ENCODE measurements around the gene IL17RA. TPM values are rescaled to one million over a fixed set of nuclear protein-coding genes. Genes with fewer than 3 reads are reported as not detected.
A peak's percentile ranks its signal among the peaks of the same experiment; 100 is the strongest.

IL17RA gene
- total and polyA plus RNA-seq, 2 experiments from 2014 or later, result 3.2 to 9.6 TPM

DNA sequence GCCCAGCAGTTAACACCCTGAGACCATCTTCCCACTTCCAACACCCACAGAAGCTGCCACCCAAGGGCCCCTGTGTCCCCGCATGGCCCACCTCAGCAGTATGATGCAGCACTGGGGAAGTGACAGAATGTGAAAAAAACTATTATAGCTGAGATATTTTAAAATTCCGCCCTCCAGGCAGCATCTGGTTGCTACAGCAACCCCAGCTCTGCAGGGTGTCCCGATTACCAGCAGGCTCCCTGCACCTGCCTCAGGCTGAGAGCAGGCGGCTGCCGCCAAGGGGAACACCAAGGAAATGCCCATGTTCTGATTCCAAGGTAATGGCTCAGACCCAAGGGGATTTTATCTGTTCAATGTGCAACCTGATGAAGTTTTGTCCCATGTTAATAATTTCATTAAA lies 46.9 kb downstream of the IL17RA start:
- Histone ChIP-seq H4K20me1 (replicated peaks; ENCODE audit: insufficient read depth) (no peaks in the 10 kb centered on the region; the same call in 1 of the 2 replicates), H3K27me3 (ENCODE audit: insufficient read depth) (no peaks in the 10 kb centered on the region), H3K36me3 (ENCODE audit: insufficient read depth) (no peaks in the 10 kb centered on the region), H3K4me2 (no peak overlapping the region), H2AFZ (no peak overlapping the region), H3K9me2 (ENCODE audit: insufficient read depth) (no peaks in the 10 kb centered on the region), H3K4me1 (ENCODE audit: insufficient read depth) (no peaks in the 10 kb centered on the region), H3K79me2 (replicated peaks; ENCODE audit: insufficient read depth) (no peaks in the 10 kb centered on the region), H3F3A (replicated peaks; ENCODE audit: low read depth) (0 out of 2 replicates have a peak, but pooled peaks cover 3% of the 10 kb centered on the region), H3K4me3 (no peak overlapping the region), H3K27ac (ENCODE audit: low read depth) (no peak overlapping the region)
- no peak overlapping the region for H3K4me3 Mint-ChIP-seq
- no peaks in the 10 kb centered on the region for H3K9me3 Mint-ChIP-seq
- H3K36me3 Mint-ChIP-seq (ENCODE audit: low read depth), result peaks cover 10% of the 10 kb centered on the region; the same call in 1 of the 3 replicates
- peaks cover 7% of the 10 kb centered on the region for H3K27me3 Mint-ChIP-seq (ENCODE audit: insufficient read depth, low read depth, poor library complexity)
- TF ChIP-seq, protein P1, sequence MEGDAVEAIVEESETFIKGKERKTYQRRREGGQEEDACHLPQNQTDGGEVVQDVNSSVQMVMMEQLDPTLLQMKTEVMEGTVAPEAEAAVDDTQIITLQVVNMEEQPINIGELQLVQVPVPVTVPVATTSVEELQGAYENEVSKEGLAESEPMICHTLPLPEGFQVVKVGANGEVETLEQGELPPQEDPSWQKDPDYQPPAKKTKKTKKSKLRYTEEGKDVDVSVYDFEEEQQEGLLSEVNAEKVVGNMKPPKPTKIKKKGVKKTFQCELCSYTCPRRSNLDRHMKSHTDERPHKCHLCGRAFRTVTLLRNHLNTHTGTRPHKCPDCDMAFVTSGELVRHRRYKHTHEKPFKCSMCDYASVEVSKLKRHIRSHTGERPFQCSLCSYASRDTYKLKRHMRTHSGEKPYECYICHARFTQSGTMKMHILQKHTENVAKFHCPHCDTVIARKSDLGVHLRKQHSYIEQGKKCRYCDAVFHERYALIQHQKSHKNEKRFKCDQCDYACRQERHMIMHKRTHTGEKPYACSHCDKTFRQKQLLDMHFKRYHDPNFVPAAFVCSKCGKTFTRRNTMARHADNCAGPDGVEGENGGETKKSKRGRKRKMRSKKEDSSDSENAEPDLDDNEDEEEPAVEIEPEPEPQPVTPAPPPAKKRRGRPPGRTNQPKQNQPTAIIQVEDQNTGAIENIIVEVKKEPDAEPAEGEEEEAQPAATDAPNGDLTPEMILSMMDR (conservative IDR thresholded peaks at IDR 0.05; ENCODE audit: low read depth in 2 of 2), result 0 out of 4 replicates have a peak, but pooled peaks of 1 of the 2 experiments have one; percentile 1
- TF ChIP-seq, protein P2, sequence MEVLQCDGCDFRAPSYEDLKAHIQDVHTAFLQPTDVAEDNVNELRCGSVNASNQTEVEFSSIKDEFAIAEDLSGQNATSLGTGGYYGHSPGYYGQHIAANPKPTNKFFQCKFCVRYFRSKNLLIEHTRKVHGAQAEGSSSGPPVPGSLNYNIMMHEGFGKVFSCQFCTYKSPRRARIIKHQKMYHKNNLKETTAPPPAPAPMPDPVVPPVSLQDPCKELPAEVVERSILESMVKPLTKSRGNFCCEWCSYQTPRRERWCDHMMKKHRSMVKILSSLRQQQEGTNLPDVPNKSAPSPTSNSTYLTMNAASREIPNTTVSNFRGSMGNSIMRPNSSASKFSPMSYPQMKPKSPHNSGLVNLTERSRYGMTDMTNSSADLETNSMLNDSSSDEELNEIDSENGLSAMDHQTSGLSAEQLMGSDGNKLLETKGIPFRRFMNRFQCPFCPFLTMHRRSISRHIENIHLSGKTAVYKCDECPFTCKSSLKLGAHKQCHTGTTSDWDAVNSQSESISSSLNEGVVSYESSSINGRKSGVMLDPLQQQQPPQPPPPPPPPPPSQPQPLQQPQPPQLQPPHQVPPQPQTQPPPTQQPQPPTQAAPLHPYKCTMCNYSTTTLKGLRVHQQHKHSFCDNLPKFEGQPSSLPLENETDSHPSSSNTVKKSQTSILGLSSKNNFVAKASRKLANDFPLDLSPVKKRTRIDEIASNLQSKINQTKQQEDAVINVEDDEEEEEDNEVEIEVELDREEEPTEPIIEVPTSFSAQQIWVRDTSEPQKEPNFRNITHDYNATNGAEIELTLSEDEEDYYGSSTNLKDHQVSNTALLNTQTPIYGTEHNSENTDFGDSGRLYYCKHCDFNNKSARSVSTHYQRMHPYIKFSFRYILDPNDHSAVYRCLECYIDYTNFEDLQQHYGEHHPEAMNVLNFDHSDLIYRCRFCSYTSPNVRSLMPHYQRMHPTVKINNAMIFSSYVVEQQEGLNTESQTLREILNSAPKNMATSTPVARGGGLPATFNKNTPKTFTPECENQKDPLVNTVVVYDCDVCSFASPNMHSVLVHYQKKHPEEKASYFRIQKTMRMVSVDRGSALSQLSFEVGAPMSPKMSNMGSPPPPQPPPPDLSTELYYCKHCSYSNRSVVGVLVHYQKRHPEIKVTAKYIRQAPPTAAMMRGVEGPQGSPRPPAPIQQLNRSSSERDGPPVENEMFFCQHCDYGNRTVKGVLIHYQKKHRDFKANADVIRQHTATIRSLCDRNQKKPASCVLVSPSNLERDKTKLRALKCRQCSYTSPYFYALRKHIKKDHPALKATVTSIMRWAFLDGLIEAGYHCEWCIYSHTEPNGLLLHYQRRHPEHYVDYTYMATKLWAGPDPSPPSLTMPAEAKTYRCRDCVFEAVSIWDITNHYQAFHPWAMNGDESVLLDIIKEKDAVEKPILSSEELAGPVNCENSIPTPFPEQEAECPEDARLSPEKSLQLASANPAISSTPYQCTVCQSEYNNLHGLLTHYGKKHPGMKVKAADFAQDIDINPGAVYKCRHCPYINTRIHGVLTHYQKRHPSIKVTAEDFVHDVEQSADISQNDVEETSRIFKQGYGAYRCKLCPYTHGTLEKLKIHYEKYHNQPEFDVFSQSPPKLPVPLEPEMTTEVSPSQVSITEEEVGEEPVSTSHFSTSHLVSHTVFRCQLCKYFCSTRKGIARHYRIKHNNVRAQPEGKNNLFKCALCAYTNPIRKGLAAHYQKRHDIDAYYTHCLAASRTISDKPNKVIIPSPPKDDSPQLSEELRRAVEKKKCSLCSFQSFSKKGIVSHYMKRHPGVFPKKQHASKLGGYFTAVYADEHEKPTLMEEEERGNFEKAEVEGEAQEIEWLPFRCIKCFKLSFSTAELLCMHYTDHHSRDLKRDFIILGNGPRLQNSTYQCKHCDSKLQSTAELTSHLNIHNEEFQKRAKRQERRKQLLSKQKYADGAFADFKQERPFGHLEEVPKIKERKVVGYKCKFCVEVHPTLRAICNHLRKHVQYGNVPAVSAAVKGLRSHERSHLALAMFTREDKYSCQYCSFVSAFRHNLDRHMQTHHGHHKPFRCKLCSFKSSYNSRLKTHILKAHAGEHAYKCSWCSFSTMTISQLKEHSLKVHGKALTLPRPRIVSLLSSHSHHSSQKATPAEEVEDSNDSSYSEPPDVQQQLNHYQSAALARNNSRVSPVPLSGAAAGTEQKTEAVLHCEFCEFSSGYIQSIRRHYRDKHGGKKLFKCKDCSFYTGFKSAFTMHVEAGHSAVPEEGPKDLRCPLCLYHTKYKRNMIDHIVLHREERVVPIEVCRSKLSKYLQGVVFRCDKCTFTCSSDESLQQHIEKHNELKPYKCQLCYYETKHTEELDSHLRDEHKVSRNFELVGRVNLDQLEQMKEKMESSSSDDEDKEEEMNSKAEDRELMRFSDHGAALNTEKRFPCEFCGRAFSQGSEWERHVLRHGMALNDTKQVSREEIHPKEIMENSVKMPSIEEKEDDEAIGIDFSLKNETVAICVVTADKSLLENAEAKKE (CRISPR knock-in tag; IDR thresholded peaks at IDR 0.05), result no peak
- no peak overlapping the region for H3K27ac Mint-ChIP-seq
- ATAC-seq (peak; percentile 94), DNase-seq (ENCODE audit: low spot score) (peak; percentile 78)
- peaks cover 15% of the 10 kb centered on the region; the same call in 2 of the 3 replicates for H3K4me1 Mint-ChIP-seq

DNA sequence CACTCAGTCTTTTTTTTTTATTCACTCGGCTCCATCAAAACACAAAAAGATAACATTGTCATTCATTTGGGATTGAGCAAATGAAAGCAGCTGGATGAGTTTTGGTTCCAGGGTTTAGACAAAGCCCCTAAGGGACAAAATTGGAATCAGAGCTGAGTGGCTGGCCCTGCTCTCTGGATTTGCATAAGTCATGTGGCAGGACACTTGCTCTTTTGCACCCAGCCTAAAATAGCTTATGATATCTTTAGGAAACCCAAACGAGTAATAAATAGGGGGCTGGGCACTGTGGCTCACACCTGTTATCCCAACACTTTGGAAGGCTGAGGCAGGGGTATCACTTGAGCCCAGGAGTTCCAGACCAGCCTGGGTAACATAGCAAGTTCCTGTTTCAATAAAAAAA lies 47.3 kb downstream of the IL17RA start:
- Histone ChIP-seq H3K79me2 (replicated peaks; ENCODE audit: insufficient read depth) (no peaks in the 10 kb centered on the region), H3K4me2 (no peak overlapping the region), H3K4me1 (ENCODE audit: insufficient read depth) (no peaks in the 10 kb centered on the region), H2AFZ (no peak overlapping the region), H3F3A (replicated peaks; ENCODE audit: low read depth) (0 out of 2 replicates have a peak, but pooled peaks cover 3% of the 10 kb centered on the region), H3K4me3 (no peak overlapping the region), H3K9me2 (ENCODE audit: insufficient read depth) (no peaks in the 10 kb centered on the region), H4K20me1 (replicated peaks; ENCODE audit: insufficient read depth) (no peaks in the 10 kb centered on the region; the same call in 1 of the 2 replicates), H3K27me3 (ENCODE audit: insufficient read depth) (no peaks in the 10 kb centered on the region), H3K27ac (ENCODE audit: low read depth) (no peak overlapping the region), H3K36me3 (ENCODE audit: insufficient read depth) (no peaks in the 10 kb centered on the region)
- peaks cover 15% of the 10 kb centered on the region; the same call in 2 of the 3 replicates for H3K4me1 Mint-ChIP-seq
- peaks cover 7% of the 10 kb centered on the region for H3K27me3 Mint-ChIP-seq (ENCODE audit: insufficient read depth, low read depth, poor library complexity)
- no peak overlapping the region for H3K27ac Mint-ChIP-seq
- ATAC-seq, result no peak; the same call in 2 of the 3 replicates
- H3K36me3 Mint-ChIP-seq (ENCODE audit: low read depth), result peaks cover 14% of the 10 kb centered on the region
- H3K4me3 Mint-ChIP-seq, result no peak overlapping the region
- H3K9me3 Mint-ChIP-seq, result no peaks in the 10 kb centered on the region; the same call in 2 of the 3 replicates
- DNase-seq (ENCODE audit: low spot score), result no peak
- no peak for TF ChIP-seq NANOG (IDR thresholded peaks at IDR 0.05; ENCODE audit: borderline replicate concordance)
- TF ChIP-seq POLR2AphosphoS5 (IDR thresholded peaks at IDR 0.05; ENCODE audit: low read depth), result no peak
- TF ChIP-seq, protein P1 (conservative IDR thresholded peaks at IDR 0.05; ENCODE audit: low read depth in 2 of 2), result no peak
- no peak for TF ChIP-seq ZNF331 (CRISPR knock-in tag; IDR thresholded peaks at IDR 0.05; ENCODE audit: low read depth)
- no peak for TF ChIP-seq CREB1 (CRISPR knock-in tag; IDR thresholded peaks at IDR 0.05; ENCODE audit: low read depth)
- no peak for TF ChIP-seq STAT1 (IDR thresholded peaks at IDR 0.05; ENCODE audit: unreplicated experiment)
- no peak for TF ChIP-seq ZNF114 (CRISPR knock-in tag; IDR thresholded peaks at IDR 0.05)
- TF ChIP-seq EZH2phosphoT487 (IDR thresholded peaks at IDR 0.05; ENCODE audit: unreplicated experiment), result no peak
